Esophagus squamous epithelium (tissue), 4 donors: Measurements from ENCODE around the gene TRIM17.

Experiments
- CTCF ChIP-seq, 6 experiments: fragments of 450-650 bp in 4 of 6; fragments of 200-600 bp in 2 of 6; sonication (generic) in 2 of 6; IDR thresholded peaks; one replicate each; pipeline ENCODE4 v1.5.1; 2016 to 2019; ENCODE audit warnings: antibody characterized with exemption in 6 of 6, mild to moderate bottlenecking in 4 of 6, moderate library complexity in 4 of 6
- POLR2A ChIP-seq, 4 donors: fragments of 450-650 bp; IDR thresholded peaks; one replicate each; pipeline ENCODE4 v1.6.1; 2017; ENCODE audit warnings: antibody characterized with exemption in 4 of 4, mild to moderate bottlenecking in 4 of 4, moderate library complexity in 3 of 4

GRCh38 chr1:228363686-228364067, 53.0 kb downstream of the TRIM17 start:
- no peak for TF ChIP-seq POLR2A (IDR thresholded peaks at IDR 0.05)
- TF ChIP-seq CTCF (IDR thresholded peaks at IDR 0.05) = no peak
